ENCODE results near the gene MIA3. TPM values are rescaled to one million over a fixed set of nuclear protein-coding genes. Genes with fewer than 3 reads are reported as not detected.

MIA3 gene
- total and polyA plus RNA-seq, 2 experiments from 2014 or later = 32.7 to 40.0 TPM

DNA sequence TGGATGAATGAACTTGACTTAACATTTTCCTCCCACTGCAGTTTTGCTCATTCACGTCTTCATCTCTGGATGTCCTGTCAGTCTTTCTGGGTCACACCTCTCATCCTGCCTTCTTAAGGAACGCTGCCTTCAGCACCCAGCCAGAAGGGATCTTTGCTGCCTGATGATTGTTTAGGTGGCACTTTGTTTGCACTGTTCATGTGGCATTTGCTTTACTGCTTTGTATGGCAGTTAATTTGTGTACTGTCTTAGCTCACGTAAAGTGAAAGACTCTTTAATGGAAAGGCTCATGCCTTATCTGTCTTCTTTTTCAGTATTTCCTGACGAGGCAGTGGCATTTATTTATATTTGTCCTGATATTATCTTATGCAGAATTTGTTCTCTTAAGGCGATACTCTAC is 4.9 kb downstream of the MIA3 start:
- H3F3A ChIP-seq (replicated peaks; ENCODE audit: low read depth) = peaks cover 6% of the 10 kb centered on the region; the same call in 1 of the 2 replicates
- H3K36me3 Mint-ChIP-seq (ENCODE audit: low read depth) = peaks cover 34% of the 10 kb centered on the region
- no peak overlapping the region for H2AFZ ChIP-seq
- H3K9me2 ChIP-seq (ENCODE audit: insufficient read depth) = no peaks in the 10 kb centered on the region
- peaks cover 10% of the 10 kb centered on the region for H3K4me1 ChIP-seq (ENCODE audit: insufficient read depth)
- DNase-seq (ENCODE audit: low spot score) (no peak), ATAC-seq (no peak)
- H3K27me3 ChIP-seq (ENCODE audit: insufficient read depth) = no peaks in the 10 kb centered on the region
- no peaks in the 10 kb centered on the region for H3K9me3 Mint-ChIP-seq
- no peak overlapping the region for H3K4me2 ChIP-seq
- H3K4me1 Mint-ChIP-seq = peaks cover 11% of the 10 kb centered on the region
- peaks cover 40% of the 10 kb centered on the region for H3K79me2 ChIP-seq (replicated peaks; ENCODE audit: insufficient read depth)
- H4K20me1 ChIP-seq (replicated peaks; ENCODE audit: insufficient read depth) = peaks cover 13% of the 10 kb centered on the region
- H3K27ac ChIP-seq (ENCODE audit: low read depth) = no peak overlapping the region
- peaks cover 4% of the 10 kb centered on the region for H3K27me3 Mint-ChIP-seq (ENCODE audit: insufficient read depth, low read depth, poor library complexity)
- TF ChIP-seq ZNF331 (CRISPR knock-in tag; IDR thresholded peaks at IDR 0.05; ENCODE audit: low read depth) = no peak
- TF ChIP-seq CTCF (conservative IDR thresholded peaks at IDR 0.05; ENCODE audit: low read depth in 2 of 2) = no peak
- no peak for TF ChIP-seq CREB1 (CRISPR knock-in tag; IDR thresholded peaks at IDR 0.05; ENCODE audit: low read depth)
- no peak for TF ChIP-seq ZNF114 (CRISPR knock-in tag; IDR thresholded peaks at IDR 0.05)
- no peak for TF ChIP-seq ZNF462 (CRISPR knock-in tag; IDR thresholded peaks at IDR 0.05)
- no peak for TF ChIP-seq EZH2 (IDR thresholded peaks at IDR 0.05; ENCODE audit: low read depth, unreplicated experiment)
- no peak for TF ChIP-seq NANOG (IDR thresholded peaks at IDR 0.05; ENCODE audit: borderline replicate concordance)
- no peak for TF ChIP-seq POLR2AphosphoS5 (IDR thresholded peaks at IDR 0.05; ENCODE audit: low read depth)
- TF ChIP-seq STAT1 (IDR thresholded peaks at IDR 0.05; ENCODE audit: unreplicated experiment) = no peak
- TF ChIP-seq, protein P1, sequence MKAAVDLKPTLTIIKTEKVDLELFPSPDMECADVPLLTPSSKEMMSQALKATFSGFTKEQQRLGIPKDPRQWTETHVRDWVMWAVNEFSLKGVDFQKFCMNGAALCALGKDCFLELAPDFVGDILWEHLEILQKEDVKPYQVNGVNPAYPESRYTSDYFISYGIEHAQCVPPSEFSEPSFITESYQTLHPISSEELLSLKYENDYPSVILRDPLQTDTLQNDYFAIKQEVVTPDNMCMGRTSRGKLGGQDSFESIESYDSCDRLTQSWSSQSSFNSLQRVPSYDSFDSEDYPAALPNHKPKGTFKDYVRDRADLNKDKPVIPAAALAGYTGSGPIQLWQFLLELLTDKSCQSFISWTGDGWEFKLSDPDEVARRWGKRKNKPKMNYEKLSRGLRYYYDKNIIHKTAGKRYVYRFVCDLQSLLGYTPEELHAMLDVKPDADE (IDR thresholded peaks at IDR 0.05) = no peak
- no peak for TF ChIP-seq REST (IDR thresholded peaks at IDR 0.05; ENCODE audit: unreplicated experiment)
- no peak for TF ChIP-seq EZH2phosphoT487 (IDR thresholded peaks at IDR 0.05; ENCODE audit: unreplicated experiment)
- no peak for TF ChIP-seq JUNB (IDR thresholded peaks at IDR 0.05; ENCODE audit: unreplicated experiment)
- no peak overlapping the region for H3K4me3 Mint-ChIP-seq
- peaks cover 21% of the 10 kb centered on the region for H3K36me3 ChIP-seq (ENCODE audit: insufficient read depth)
- H3K27ac Mint-ChIP-seq = no peak overlapping the region
- no peak overlapping the region for H3K4me3 ChIP-seq
